Smooth muscle cell (in vitro differentiated cells): ENCODE data around the gene SNRNP25. TPM values are rescaled to one million over a fixed set of nuclear protein-coding genes. Genes with fewer than 3 reads are reported as not detected.

Experiments
- DNase-seq: peaks from one replicate; lab custom pipeline; 2025; ENCODE audit not compliant: unreplicated experiment; lab: John Stamatoyannopoulos, UW
- H2AFZ ChIP-seq: fragments of 200-600 bp; sonication (generic); 2 replicates; pipeline ENCODE4 v1.6.0; 2016; ENCODE audit warnings: antibody characterized with exemption, low read depth, mild to moderate bottlenecking
- H3F3A ChIP-seq: fragments of 200-600 bp; sonication (generic); 2 replicates; pipeline ENCODE4 v1.6.0; 2017; ENCODE audit warnings: antibody characterized with exemption, low read depth
- H3K27ac ChIP-seq: fragments of 200-600 bp; sonication (generic); 2 replicates; pipeline ENCODE4 v1.5.1; 2016; ENCODE audit warnings: low read depth, mild to moderate bottlenecking
- H3K27me3 ChIP-seq: fragments of 200-600 bp; sonication (generic); 2 replicates; pipeline ENCODE4 v1.6.1; 2016; ENCODE audit warnings: low read depth, mild to moderate bottlenecking
- H3K36me3 ChIP-seq: fragments of 200-600 bp; sonication (generic); 2 replicates; pipeline ENCODE4 v1.5.1; 2016; ENCODE audit warnings: low read depth
- H3K4me1 ChIP-seq: fragments of 200-600 bp; sonication (generic); 2 replicates; pipeline ENCODE4 v1.5.1; 2016; ENCODE audit warnings: low read depth
- H3K4me2 ChIP-seq: fragments of 200-600 bp; sonication (generic); 2 replicates; pipeline ENCODE4 v1.6.0; 2016; ENCODE audit warnings: mild to moderate bottlenecking
- H3K4me3 ChIP-seq: fragments of 200-600 bp; sonication (generic); 2 replicates; pipeline ENCODE4 v1.5.1; 2016; ENCODE audit warnings: mild to moderate bottlenecking
- H3K79me2 ChIP-seq: fragments of 200-600 bp; sonication (generic); 2 replicates; pipeline ENCODE4 v1.6.0; 2016; ENCODE audit warnings: low read depth, mild to moderate bottlenecking
- H3K9ac ChIP-seq: fragments of 200-600 bp; sonication (generic); 2 replicates; pipeline ENCODE4 v1.6.0; 2016; ENCODE audit warnings: low read depth
- H3K9me3 ChIP-seq: fragments of 200-600 bp; sonication (generic); replicated peaks from 2 replicates; pipeline ENCODE4 v1.5.1; 2016; ENCODE audit warnings: low read depth
- H4K20me1 ChIP-seq: fragments of 200-600 bp; sonication (generic); 2 replicates; pipeline ENCODE4 v1.6.0; 2016; ENCODE audit warnings: low read depth
- WGBS: methylation state at CpG from one replicate; pipeline ENCODE4 v1.1.7; 2016; ENCODE audit warnings: low lambda C conversion rate; 5-methylcytosine and 5-hydroxymethylcytosine counted together
- polyA plus RNA-seq: library from polyadenylated mRNA; unstranded; fragments of >200 nt; fragmentation: Nextera tagmentation; extraction: Ambion mirVana; gene quantifications from 2 replicates; pipeline ENCODE4 v1.2.1, GENCODE V29; 2016
- total RNA-seq: library from RNA; depleted of rRNA; stranded (reverse); fragments of >200 nt; gene quantifications from 2 replicates; pipeline ENCODE4 v1.2.3, GENCODE V29; 2014
- TF ChIP-seq, protein P1 (sequence below): fragments of 200-600 bp; sonication (generic); IDR thresholded peaks from 2 replicates; pipeline ENCODE4 v1.5.1; 2017; ENCODE audit warnings: borderline replicate concordance, mild to moderate bottlenecking, antibody characterized with exemption; ENCODE audit not compliant: insufficient read depth, poor library complexity, severe bottlenecking

Gene SNRNP25
- total and polyA plus RNA-seq, 2 experiments from 2014 or later = 20.1 to 45.9 TPM

DNA sequence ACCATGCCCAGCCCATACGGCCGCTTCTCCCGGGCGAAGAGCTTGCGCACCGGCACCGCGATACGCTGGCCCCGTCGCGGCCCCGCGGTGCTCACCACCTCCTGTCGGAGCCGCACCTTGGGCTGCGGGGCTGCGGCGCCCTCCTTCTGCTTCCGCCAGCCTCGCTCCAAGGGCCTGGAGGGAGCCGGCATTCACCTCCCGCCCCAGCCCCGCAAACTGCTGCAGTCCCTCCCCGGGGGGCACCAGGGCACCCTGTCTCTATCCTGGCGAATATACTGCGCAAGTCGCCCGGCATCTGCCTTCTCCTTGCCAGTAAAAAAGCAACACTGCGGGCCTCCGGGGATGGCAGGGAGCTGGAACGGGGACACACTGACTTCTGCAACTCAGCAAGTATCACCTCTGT, 8.3 kb downstream of the SNRNP25 start:
- Histone ChIP-seq H3K27me3 (no peaks in the 10 kb centered on the region), H3K9me3 (no peaks in the 10 kb centered on the region), H3K36me3 (no peaks in the 10 kb centered on the region), H3K4me1 (no peaks in the 10 kb centered on the region), H3K4me2 (no peak overlapping the region), H4K20me1 (peaks cover 40% of the 10 kb centered on the region), H3K79me2 (peaks cover 19% of the 10 kb centered on the region), H2AFZ (no peak overlapping the region), H3F3A (no peaks in the 10 kb centered on the region), H3K27ac (no peak overlapping the region), H3K9ac (no peak overlapping the region), H3K4me3 (no peak overlapping the region)
- TF ChIP-seq, protein P1, sequence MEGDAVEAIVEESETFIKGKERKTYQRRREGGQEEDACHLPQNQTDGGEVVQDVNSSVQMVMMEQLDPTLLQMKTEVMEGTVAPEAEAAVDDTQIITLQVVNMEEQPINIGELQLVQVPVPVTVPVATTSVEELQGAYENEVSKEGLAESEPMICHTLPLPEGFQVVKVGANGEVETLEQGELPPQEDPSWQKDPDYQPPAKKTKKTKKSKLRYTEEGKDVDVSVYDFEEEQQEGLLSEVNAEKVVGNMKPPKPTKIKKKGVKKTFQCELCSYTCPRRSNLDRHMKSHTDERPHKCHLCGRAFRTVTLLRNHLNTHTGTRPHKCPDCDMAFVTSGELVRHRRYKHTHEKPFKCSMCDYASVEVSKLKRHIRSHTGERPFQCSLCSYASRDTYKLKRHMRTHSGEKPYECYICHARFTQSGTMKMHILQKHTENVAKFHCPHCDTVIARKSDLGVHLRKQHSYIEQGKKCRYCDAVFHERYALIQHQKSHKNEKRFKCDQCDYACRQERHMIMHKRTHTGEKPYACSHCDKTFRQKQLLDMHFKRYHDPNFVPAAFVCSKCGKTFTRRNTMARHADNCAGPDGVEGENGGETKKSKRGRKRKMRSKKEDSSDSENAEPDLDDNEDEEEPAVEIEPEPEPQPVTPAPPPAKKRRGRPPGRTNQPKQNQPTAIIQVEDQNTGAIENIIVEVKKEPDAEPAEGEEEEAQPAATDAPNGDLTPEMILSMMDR = no peak
- no peak for DNase-seq
- WGBS = 98% methylated on average over 30 of the region's 32 CpGs

GRCh38 chr16:62283-62967, 8.8 kb downstream of the SNRNP25 start:
- Histone ChIP-seq H3K27me3 (no peaks in the 10 kb centered on the region), H3K79me2 (peaks cover 24% of the 10 kb centered on the region), H3K27ac (no peak overlapping the region), H3K9me3 (no peaks in the 10 kb centered on the region), H3F3A (no peaks in the 10 kb centered on the region), H3K4me3 (no peak overlapping the region), H4K20me1 (peaks cover 46% of the 10 kb centered on the region), H3K4me1 (no peaks in the 10 kb centered on the region), H3K9ac (no peak overlapping the region), H3K4me2 (no peak overlapping the region), H3K36me3 (no peaks in the 10 kb centered on the region), H2AFZ (no peak overlapping the region)
- TF ChIP-seq, protein P1 = no peak
- WGBS = 96% methylated on average over 34 of the region's 34 CpGs
- no peak for DNase-seq

DNA sequence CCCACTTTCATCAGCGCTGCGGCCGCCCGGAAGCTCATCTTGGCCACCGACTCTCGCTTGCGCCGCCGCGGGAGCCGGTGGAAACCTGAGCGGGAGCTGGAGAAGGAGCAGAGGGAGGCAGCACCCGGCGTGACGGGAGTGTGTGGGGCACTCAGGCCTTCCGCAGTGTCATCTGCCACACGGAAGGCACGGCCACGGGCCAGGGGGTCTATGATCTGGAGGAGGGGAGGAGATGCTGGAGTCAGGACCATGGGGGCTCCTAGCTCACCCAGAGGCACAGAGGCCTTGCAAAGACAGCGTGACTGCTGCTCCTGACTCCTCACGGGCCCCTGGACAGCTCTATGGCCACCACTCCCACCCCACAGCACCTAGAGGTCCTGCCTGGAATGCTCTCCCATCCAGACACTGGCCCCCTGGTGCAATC, 9.4 kb downstream of the SNRNP25 start:
- Histone ChIP-seq H2AFZ (no peak overlapping the region), H4K20me1 (peaks cover 51% of the 10 kb centered on the region), H3K79me2 (peaks cover 29% of the 10 kb centered on the region), H3K4me3 (no peak overlapping the region), H3K9ac (no peak overlapping the region), H3K9me3 (no peaks in the 10 kb centered on the region), H3K4me1 (peaks cover under 1% of the 10 kb centered on the region), H3F3A (no peaks in the 10 kb centered on the region), H3K27ac (no peak overlapping the region), H3K36me3 (no peaks in the 10 kb centered on the region), H3K27me3 (no peaks in the 10 kb centered on the region), H3K4me2 (no peak overlapping the region)
- TF ChIP-seq, protein P1 = no peak
- WGBS = 97% methylated on average over 21 of the region's 21 CpGs
- DNase-seq = no peak

DNA sequence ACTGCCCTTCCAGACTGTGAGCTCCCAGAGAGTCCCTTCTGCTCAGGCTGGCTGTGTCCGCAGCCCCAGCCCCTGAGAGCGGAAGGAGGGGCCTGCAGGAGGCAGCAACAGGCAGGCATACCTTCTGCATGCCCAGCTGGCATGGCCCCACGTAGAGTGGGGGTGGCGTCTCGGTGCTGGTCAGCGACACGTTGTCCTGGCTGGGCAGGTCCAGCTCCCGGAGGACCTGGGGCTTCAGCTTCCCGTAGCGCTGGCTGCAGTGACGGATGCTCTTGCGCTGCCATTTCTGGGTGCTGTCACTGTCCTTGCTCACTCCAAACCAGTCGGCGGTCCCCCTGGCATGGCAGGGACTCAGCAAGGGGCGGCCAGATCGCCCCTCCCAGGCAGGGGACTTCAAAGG, 9.8 kb downstream of the SNRNP25 start:
- Histone ChIP-seq H3K4me1 (peaks cover 6% of the 10 kb centered on the region), H3K27ac (no peak overlapping the region), H3K4me2 (no peak overlapping the region), H3K27me3 (no peaks in the 10 kb centered on the region), H3K9ac (no peak overlapping the region), H3K4me3 (no peak overlapping the region), H2AFZ (no peak overlapping the region), H3K79me2 (peaks cover 33% of the 10 kb centered on the region), H3K36me3 (no peaks in the 10 kb centered on the region), H3F3A (no peaks in the 10 kb centered on the region), H3K9me3 (no peaks in the 10 kb centered on the region), H4K20me1 (peaks cover 56% of the 10 kb centered on the region)
- 97% methylated on average over 16 of the region's 16 CpGs for WGBS
- TF ChIP-seq, protein P1 = no peak
- DNase-seq = no peak
